HG03432 (cell line): ENCODE results near the gene DHX8.

Experiments
- ATAC-seq: cut with Tn5 transposase; IDR thresholded peaks from one replicate; pipeline ENCODE4 v1.9.1; 2021; ENCODE audit warnings: mild to moderate bottlenecking, moderate library complexity; ENCODE audit not compliant: unreplicated experiment

The DHX8 gene

GRCh38 chr17:43545383-43545632 lies 61.5 kb downstream of the DHX8 start:
- ATAC-seq = peak; percentile 29

GRCh38 chr17:43546319-43547188 lies 62.8 kb downstream of the DHX8 start, which contains the start of gene ETV4:
ETV4 (minus strand) TSS chr17:43546340; CDS start chr17:43545617, 723 bp downstream.
- ATAC-seq = peak; percentile 81

DNA sequence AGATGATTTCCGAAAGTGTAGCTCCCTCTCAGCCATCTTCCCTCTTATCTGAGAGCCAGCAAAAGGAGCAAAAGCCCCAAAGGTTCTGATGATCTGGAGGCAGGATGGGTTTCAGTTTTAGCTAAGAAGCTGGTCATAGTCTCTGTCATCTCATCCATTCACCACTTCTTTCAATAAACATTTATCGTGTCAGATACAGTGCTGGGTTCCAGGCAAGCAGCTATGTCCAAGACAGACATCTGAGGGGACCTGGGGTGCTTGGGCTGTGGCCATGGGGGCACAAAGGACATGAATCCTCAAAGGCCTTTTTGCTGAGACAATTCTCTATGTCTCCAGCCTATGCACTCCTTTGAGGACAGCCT lies 63.4 kb downstream of the DHX8 start:
- ATAC-seq = no peak

DNA sequence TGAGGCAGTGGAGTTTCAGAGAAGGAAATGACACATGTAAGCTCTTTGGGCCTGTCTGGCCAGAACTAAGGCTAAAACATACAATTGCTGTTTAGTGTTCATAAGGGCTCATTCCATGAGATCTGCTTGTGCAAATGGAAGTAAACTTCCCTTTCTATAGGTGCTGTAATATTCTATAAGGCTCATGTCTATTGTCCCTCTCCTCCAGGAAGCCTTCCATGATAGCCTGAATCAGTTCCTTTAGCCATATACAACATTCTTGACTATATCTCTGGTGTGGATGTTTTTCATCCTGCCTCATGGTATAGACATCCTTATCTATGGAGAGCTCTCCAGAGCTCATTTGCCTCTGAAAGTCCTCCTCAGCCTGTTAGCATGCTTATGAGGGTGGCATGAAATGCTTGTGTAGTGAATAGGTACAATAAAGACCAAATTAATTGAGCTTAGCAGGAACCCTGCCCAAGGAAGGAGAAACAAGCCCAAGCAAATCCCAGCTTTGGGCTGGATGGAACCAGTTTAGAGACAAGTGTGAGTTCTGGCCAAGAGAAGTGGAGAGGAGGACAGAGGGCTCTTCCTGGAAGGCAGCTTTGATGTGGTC lies 64.0 kb downstream of the DHX8 start:
- no peak for ATAC-seq

GRCh38 chr17:43548689-43549379 lies 65.1 kb downstream of the DHX8 start:
- ATAC-seq = no peak

DNA sequence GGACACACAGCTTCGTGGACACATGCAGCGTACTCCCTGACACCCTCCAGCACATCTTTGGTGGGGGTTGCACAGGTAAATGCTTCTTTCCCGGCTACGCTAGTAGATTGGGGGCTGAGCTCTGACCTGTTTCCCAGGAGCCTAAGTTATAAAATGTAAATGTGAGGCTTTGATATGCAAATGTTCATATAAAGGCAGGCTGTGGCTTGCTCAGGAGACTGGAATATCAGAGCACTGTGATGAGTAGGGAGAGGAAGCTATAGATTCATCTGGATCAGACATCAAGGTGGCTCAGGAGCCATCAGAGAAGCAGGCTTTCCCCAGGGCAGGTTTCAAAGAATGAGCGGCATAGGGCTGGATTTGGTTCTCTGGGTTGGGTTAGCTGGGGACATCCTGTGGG lies 65.7 kb downstream of the DHX8 start:
- ATAC-seq = no peak

DNA sequence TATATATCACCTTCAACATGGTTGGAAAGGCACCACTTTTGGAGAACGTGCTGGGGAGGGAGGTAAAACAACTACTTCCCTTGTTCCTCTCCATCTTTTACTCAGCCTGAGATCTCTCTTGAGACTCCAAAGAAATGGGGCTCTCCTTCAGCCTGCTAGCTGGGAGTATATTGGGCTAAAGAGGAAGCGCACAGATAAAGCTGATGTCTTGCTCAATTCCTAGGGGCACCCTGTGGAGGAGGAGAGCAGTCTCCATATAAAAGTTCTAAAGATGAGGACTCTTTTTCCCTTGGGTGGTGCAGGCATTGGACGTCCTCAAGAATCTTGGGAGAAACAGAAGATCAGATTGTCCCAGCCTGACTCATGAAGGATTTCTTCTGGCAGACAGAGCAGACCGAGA lies 67.0 kb downstream of the DHX8 start:
- no peak for ATAC-seq

- no peak for ATAC-seq
These were observed 68.6 kb downstream of the DHX8 start for GRCh38 chr17:43552229-43552837.

DNA sequence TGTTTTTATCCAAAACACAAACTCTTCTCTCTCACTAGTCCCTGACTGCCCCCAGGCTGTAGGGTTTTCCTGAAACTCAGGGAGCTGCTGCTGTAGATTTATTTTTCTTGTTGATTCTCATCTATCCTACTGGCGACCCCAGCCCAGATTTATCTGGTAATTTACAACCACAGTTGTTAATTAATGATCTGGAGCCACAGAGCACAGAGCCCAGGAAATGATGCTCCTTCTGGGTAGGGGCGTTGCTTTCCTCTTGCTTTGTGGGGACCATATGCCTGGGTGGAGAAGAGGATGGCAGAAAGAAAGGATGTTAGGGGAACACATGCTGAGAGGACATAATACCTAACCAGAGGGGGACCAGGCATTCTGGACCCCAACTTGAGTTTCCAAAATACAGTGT lies 69.8 kb downstream of the DHX8 start:
- no peak for ATAC-seq

GRCh38 chr17:43554857-43555256 lies 71.1 kb downstream of the DHX8 start:
- ATAC-seq = no peak

DNA sequence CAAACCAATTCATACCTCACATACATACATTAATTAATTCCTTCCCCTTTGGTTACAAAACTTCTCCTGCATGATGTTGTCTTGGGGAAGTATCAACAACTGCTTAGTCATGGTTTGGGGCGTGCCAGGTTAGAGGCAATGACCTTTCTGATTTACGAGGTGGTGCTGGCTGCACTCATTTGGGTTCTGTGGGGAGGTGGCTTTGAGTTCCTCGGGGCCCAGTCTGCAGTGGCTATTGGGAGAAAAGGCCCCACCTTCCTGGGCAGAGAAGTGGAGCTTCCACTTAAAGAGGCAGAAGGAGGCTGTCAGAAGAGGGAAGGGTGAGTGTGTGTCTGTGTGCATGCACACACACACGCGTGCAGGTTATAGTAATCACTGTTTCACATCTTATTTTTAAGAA lies 72.5 kb downstream of the DHX8 start:
- ATAC-seq = no peak

DNA sequence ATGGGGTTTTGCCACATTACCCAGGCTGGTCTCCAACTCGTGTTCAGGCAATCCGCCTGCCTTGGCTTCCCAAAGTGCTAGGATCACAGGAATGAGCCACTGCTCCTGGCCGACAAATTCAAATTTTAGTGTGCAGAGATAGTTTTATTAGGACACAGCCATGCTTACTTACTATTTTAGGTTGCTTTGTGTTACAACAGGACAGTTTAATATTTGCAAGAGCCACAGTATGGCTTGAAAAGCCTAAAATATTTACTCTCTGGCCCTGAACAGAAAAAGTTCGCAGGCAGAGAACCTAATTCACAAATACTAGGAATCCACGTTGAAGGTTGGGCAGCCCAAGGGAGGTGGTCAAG lies 75.0 kb downstream of the DHX8 start:
- no peak for ATAC-seq

DNA sequence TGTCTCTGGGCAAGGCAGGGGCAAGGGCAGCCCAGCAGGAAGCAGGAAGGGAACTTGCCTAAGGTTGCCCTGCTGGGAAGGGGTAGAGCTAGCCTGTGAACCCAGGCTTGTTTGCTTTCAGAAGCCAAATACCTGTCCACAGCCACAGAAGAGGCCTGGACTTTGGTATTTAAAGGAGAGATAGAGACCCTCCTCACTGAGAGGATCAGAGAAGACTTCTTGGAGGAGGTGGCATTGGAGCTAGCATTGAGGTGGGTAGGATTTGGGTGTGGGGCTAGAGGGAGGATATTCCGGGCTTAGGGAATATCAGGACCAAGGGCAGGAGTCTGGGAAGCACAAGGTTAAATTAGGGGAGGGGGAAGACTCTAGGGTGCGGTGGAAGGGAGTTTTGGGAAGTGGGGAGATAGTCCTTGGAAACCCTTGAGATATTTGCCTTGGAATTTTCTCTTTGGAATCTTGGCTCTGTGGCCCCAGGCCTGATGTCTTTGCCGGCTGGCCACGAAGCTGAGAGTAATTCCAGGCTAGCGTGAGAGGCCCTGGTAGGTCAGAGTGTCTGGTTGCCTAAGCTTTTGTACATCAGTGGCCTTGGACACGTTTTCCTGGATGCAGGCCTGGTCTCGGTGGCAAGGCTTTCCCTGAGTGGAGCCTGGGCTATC lies 75.5 kb downstream of the DHX8 start:
- ATAC-seq = no peak

DNA sequence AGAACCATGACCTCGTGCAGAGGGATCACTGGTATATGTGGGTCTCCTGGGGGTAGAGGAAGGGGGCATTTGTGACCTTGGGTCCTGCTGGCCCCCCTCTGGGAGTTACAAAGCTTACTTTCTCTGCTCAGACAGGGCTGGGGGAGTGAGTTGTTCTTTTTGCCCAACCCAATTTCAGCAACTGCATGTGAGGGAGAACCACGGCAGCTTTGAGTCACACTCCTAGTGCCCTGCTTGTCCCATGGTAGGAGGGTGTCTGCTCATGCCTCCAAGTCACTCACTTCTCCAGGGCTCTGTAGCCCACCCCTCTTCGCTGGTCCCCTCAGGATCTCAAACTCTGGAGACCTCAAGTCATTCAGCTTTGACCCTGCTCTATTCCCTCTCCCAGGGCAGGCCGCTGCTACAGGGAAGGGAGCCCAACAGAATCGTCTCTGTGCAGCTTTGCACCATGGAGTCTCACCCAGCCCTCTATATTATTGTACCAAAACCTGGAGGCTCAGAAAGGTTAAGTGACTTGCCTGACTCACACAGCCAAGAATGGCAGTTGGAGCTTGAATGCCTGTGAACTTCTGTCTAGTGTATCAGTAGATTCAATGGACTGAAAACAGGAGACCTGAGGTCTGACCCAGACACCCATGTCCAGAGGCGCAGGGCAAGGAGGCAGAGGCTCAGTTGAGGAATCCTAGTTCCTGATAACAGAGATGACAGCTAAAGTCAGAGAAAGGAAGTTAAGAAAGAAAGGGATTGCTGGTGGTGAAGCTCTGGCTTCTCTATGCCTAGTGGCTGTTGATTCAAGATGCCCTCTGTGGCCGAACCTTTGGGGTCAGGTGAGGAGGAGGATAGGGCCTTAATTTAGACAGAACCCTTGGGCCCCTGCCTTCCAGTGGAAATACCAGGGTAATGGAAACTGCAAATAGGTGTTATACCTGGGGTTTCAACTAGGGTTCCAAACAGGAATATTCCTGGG lies 77.0 kb downstream of the DHX8 start:
- ATAC-seq = no peak

DNA sequence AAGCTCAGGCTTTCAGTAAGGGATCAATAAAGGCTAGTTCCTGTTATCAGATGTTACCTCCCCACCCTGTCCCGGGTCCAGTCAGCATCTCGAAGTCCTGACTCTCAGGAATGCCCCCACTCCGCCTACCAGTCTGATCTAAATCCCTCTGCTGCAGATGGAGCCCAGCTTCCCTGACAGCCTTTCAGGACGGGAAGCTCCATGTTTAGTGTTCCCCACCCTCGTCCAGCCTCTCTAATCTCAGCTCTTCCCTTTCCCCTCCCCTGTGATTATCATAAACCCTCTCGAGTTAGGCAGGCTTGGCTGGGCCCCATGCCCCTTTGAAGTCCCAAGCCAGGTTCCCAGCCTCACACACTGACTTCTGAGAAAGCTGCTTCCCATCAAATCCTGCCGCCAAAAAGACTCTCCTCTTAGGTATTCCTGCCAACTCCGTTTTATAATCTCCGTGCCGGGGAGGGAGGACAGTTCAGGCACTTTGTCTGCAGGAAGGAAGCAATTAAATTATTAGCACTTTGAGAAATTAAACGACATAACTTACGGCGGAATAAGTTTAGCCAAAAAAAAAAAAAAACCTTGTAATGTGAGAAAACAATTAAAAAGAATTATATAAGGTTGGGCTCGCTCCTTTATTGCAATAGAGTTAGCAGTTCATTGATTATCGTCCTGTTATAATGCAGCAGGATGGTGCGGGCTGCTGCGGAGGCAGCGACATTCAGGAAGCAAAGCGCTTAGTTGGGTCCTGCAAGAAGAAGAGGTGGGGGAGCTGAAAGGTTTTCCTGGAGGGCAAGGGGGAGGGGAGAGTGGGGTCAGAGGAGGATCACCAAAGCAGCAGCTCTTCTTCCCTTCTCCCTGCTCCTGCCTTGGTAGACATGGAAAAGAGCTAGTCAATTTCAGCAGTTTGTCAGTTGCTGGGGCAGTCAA lies 79.2 kb downstream of the DHX8 start:
- ATAC-seq = no peak

- no peak for ATAC-seq
These were observed 80.1 kb downstream of the DHX8 start for GRCh38 chr17:43563600-43564594.

- ATAC-seq = no peak
These were observed 84.8 kb downstream of the DHX8 start for GRCh38 chr17:43568506-43569082.

DNA sequence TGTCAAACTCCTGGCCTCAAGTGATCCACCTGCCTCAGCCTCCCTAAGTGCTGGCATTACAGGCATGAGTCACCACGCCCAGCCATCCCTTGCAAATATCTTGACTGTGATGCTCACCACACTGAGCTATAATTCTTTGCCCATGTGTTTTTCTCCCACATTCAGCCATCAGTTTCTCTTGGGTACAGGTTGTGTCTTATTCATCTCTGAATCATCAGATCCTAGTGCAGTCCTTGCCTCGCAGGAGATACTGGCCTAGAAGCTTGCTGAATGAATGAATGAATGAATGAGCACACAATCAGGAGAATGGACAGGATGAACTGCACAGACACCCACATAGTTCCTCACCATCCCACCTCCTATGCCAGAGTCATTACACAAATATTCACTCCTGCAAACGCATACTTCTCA lies 86.7 kb downstream of the DHX8 start:
- ATAC-seq = no peak
